Tibial nerve (tissue), 3 donors: ENCODE data around the gene C7orf25.

ENCODE experiments used
- CTCF ChIP-seq, 5 experiments: fragments of 200-600 bp in 3 of 5; fragments of 450-650 bp in 2 of 5; sonication (generic) in 3 of 5; IDR thresholded peaks; one replicate each; pipeline ENCODE4 v1.5.1; 2016 to 2019; ENCODE audit warnings: antibody characterized with exemption in 5 of 5, mild to moderate bottlenecking in 3 of 5, moderate library complexity in 2 of 5
- POLR2A ChIP-seq, 2 donors: fragments of 450-650 bp; IDR thresholded peaks; one replicate each; pipeline ENCODE4 v1.6.1; 2017; ENCODE audit warnings: antibody characterized with exemption in 2 of 2, mild to moderate bottlenecking in 2 of 2, moderate library complexity in 2 of 2

GRCh38 chr7:42902331-42902730 lies 9.5 kb downstream of the C7orf25 start:
- TF ChIP-seq CTCF (IDR thresholded peaks at IDR 0.05) = no peak
- no peak for TF ChIP-seq POLR2A (IDR thresholded peaks at IDR 0.05)
